HG03097 (cell line): ENCODE measurements around the gene CCSER2.

Experiments
- ATAC-seq: cut with Tn5 transposase; IDR thresholded peaks from one replicate; pipeline ENCODE4 v1.9.1; 2021; ENCODE audit not compliant: unreplicated experiment, low FRiP score

Gene CCSER2

GRCh38 chr10:84540022-84540616 is 211.7 kb downstream of the CCSER2 start:
- peak; percentile 16 for ATAC-seq

- ATAC-seq, result peak; percentile 61
Observed at GRCh38 chr10:84540617-84541288, 212.4 kb downstream of the CCSER2 start.

- ATAC-seq, result no peak
Observed at GRCh38 chr10:84541289-84541637, 212.9 kb downstream of the CCSER2 start.

GRCh38 chr10:84542522-84543490 is 214.4 kb downstream of the CCSER2 start:
- no peak for ATAC-seq

- ATAC-seq, result no peak
Observed at GRCh38 chr10:84543948-84544347, 215.6 kb downstream of the CCSER2 start.

- no peak for ATAC-seq
Observed at GRCh38 chr10:84545651-84546050, 217.3 kb downstream of the CCSER2 start.

GRCh38 chr10:84546609-84547008 is 218.2 kb downstream of the CCSER2 start:
- no peak for ATAC-seq

GRCh38 chr10:84547616-84548015 is 219.2 kb downstream of the CCSER2 start:
- ATAC-seq, result no peak

GRCh38 chr10:84548869-84549268 is 220.5 kb downstream of the CCSER2 start:
- ATAC-seq, result no peak

GRCh38 chr10:84549368-84550165 is 221.2 kb downstream of the CCSER2 start:
- ATAC-seq, result no peak

GRCh38 chr10:84550756-84551436 is 222.5 kb downstream of the CCSER2 start:
- ATAC-seq, result no peak

GRCh38 chr10:84551437-84552120 is 223.2 kb downstream of the CCSER2 start:
- ATAC-seq, result no peak

GRCh38 chr10:84552478-84552877 is 224.1 kb downstream of the CCSER2 start:
- ATAC-seq, result no peak

GRCh38 chr10:84562592-84562991 is 234.2 kb downstream of the CCSER2 start:
- no peak for ATAC-seq

GRCh38 chr10:84563355-84563754 is 235.0 kb downstream of the CCSER2 start:
- ATAC-seq, result peak; percentile 84

- peak; percentile 43 for ATAC-seq
Observed at GRCh38 chr10:84563868-84564267, 235.5 kb downstream of the CCSER2 start.

- no peak for ATAC-seq
Observed at GRCh38 chr10:84565881-84566582, 237.6 kb downstream of the CCSER2 start.

- ATAC-seq, result no peak
Observed at GRCh38 chr10:84567133-84567532, 238.7 kb downstream of the CCSER2 start.
